ENCODE results near the gene PANK1.

DNA sequence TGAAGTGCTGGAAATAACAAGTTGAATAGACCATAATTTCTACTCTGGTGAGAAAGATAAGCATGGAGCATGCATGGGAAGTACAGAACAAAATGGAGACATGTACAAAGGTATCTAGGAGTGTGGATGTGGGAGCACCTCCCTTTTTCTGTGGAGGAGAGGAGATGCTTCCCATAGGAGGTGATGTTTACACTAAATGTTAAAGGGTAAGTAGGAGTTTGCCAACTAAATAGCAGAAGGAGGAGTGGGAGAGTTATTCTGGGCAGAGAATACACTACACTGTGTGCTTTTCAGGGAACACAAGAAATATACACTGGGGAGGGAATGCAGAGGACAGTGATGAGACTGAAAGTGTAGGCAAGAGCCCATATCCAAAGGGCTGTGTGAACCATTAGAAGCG, 21.1 kb upstream of the PANK1 start:
- TF ChIP-seq MYBL2 (IDR thresholded peaks at IDR 0.05; ENCODE audit: low read depth) = no peak
- TF ChIP-seq MYBL2 (CRISPR knock-in tag; IDR thresholded peaks at IDR 0.05; ENCODE audit: borderline replicate concordance) = no peak
- no peak for TF ChIP-seq ZNF124 (CRISPR knock-in tag; IDR thresholded peaks at IDR 0.05)
- TF ChIP-seq, protein P1, sequence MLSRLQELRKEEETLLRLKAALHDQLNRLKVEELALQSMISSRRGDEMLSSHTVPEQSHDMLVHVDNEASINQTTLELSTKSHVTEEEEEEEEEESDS (CRISPR knock-in tag; IDR thresholded peaks at IDR 0.05) = no peak
- no peak for TF ChIP-seq SREBF2 (CRISPR knock-in tag; IDR thresholded peaks at IDR 0.05)
- TF ChIP-seq MBD2 (IDR thresholded peaks at IDR 0.05; ENCODE audit: borderline replicate concordance, low read depth) = no peak
- no peak for TF ChIP-seq MEF2A (IDR thresholded peaks at IDR 0.05; ENCODE audit: control insufficient read depth, low read depth, low read length)
- no peak for TF ChIP-seq EZH2 (IDR thresholded peaks at IDR 0.05; ENCODE audit: borderline replicate concordance, low read depth, low read length)
- TF ChIP-seq MXI1 (IDR thresholded peaks at IDR 0.05; ENCODE audit: low read depth, low read length) = no peak
- TF ChIP-seq JUN (IDR thresholded peaks at IDR 0.05; ENCODE audit: borderline replicate concordance, low read depth, low read length) = no peak
- no peak for TF ChIP-seq JUN (CRISPR knock-in tag; IDR thresholded peaks at IDR 0.05; ENCODE audit: borderline replicate concordance)
- TF ChIP-seq CEBPB (tag; IDR thresholded peaks at IDR 0.05) = no peak
